Measurements from ENCODE around the gene SENP8. TPM values are rescaled to one million over a fixed set of nuclear protein-coding genes. Genes with fewer than 3 reads are reported as not detected.

SENP8 gene
- total RNA-seq, 2 experiments from 2014 or later: 0.69 to 4.6 TPM

DNA sequence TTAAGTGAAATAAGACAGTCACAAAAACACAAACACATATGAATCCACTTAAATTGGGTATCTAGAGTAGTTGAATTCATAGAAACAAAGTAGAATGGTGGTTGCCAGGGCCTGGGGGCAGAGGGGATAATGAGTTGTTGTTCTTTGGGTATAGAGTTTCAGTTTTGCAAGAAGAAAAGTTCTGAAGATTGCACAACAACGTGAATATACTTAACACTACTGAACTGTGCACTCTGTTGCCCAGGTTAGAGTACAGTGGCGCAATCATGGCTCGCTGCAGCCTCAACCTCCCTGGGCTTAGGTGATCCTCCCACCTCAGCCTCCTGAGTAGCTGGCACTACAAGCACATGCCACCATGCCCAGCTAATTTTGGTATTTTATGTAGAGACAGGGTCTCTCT is 64.5 kb downstream of the SENP8 start:
- no TSS peak for BruUV-seq (replicated peaks)
- no peak overlapping the region for H3K4me2 ChIP-seq (ENCODE audit: low read length)
- ChIA-PET CTCF (ENCODE audit: unreplicated experiment) (no interaction called here), POLR2A (no interaction called here)
- no peaks in the 10 kb centered on the region for H4K20me1 ChIP-seq (ENCODE audit: insufficient read depth, low read length)
- no peak for DNase-seq (ENCODE audit: low spot score)
- no peaks in the 10 kb centered on the region for H3K4me1 ChIP-seq (ENCODE audit: insufficient read depth, low read length, poor library complexity, severe bottlenecking)
- intact Hi-C loops (cut with micrococcal nuclease; ENCODE audit: unreplicated experiment): no loop called here
- no peaks in the 10 kb centered on the region for H3K79me2 ChIP-seq (ENCODE audit: insufficient read depth, low read depth, low read length)
- no peaks in the 10 kb centered on the region for H3K36me3 ChIP-seq (ENCODE audit: insufficient read depth, low read length)
- no peak overlapping the region for H3K27ac ChIP-seq (ENCODE audit: low read depth, low read length, poor library complexity, severe bottlenecking)
- TF ChIP-seq CTCF (conservative IDR thresholded peaks at IDR 0.05; ENCODE audit: low read length) (no peak), EZH2phosphoT487 (IDR thresholded peaks at IDR 0.05; ENCODE audit: borderline replicate concordance, low read depth, low read length) (no peak)
- no peak overlapping the region for H3K4me3 ChIP-seq (ENCODE audit: low read depth, low read length, poor library complexity, severe bottlenecking)
- no peaks in the 10 kb centered on the region for H3K9me2 ChIP-seq (ENCODE audit: insufficient read depth, low read length)
- H2AFZ ChIP-seq (ENCODE audit: low read length): no peak overlapping the region
- H3K9me3 ChIP-seq (ENCODE audit: low read length): no peaks in the 10 kb centered on the region

DNA sequence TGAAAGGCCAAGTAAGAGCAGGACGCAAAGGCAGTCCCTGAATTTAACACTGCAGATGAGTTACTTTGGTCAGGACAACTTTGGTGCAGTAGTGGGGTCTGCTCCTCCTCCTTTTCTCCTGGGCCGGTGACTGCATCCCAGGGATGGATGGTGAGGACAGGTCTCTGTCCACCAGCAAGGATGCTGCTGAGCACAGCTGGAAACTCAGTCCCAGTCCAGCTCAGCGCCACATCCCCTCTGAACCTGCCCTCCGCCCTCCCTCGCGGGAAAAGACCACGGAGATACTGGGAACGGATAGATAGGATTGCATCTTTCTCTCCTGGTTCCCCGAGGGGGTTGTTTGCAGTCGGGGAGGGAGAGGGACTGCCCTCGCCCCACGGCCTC is 65.6 kb downstream of the SENP8 start:
- ChIA-PET CTCF (ENCODE audit: unreplicated experiment) (no interaction called here), POLR2A (no interaction called here)
- no peak overlapping the region for H3K4me3 ChIP-seq (ENCODE audit: low read depth, low read length, poor library complexity, severe bottlenecking)
- H4K20me1 ChIP-seq (ENCODE audit: insufficient read depth, low read length): no peaks in the 10 kb centered on the region
- no peaks in the 10 kb centered on the region for H3K79me2 ChIP-seq (ENCODE audit: insufficient read depth, low read depth, low read length)
- no peak overlapping the region for H2AFZ ChIP-seq (ENCODE audit: low read length)
- H3K9me2 ChIP-seq (ENCODE audit: insufficient read depth, low read length): no peaks in the 10 kb centered on the region
- no peaks in the 10 kb centered on the region for H3K9me3 ChIP-seq (ENCODE audit: low read length)
- H3K27ac ChIP-seq (ENCODE audit: low read depth, low read length, poor library complexity, severe bottlenecking): no peak overlapping the region
- BruUV-seq (replicated peaks): no TSS peak
- TF ChIP-seq EZH2phosphoT487 (IDR thresholded peaks at IDR 0.05; ENCODE audit: borderline replicate concordance, low read depth, low read length): no peak
- no peak for TF ChIP-seq CTCF (conservative IDR thresholded peaks at IDR 0.05; ENCODE audit: low read length)
- H3K36me3 ChIP-seq (ENCODE audit: insufficient read depth, low read length): no peaks in the 10 kb centered on the region
- no peaks in the 10 kb centered on the region for H3K4me1 ChIP-seq (ENCODE audit: insufficient read depth, low read length, poor library complexity, severe bottlenecking)
- no peak overlapping the region for H3K4me2 ChIP-seq (ENCODE audit: low read length)
- no peak for DNase-seq (ENCODE audit: low spot score)
- intact Hi-C loops (cut with micrococcal nuclease; ENCODE audit: unreplicated experiment): no loop called here

- H3K9me3 ChIP-seq (ENCODE audit: low read length): no peaks in the 10 kb centered on the region
- H3K79me2 ChIP-seq (ENCODE audit: insufficient read depth, low read depth, low read length): no peaks in the 10 kb centered on the region
- no peaks in the 10 kb centered on the region for H4K20me1 ChIP-seq (ENCODE audit: insufficient read depth, low read length)
- H2AFZ ChIP-seq (ENCODE audit: low read length): no peak overlapping the region
- no peak overlapping the region for H3K4me2 ChIP-seq (ENCODE audit: low read length)
- intact Hi-C loops (cut with micrococcal nuclease; ENCODE audit: unreplicated experiment): no loop called here
- no peak overlapping the region for H3K4me3 ChIP-seq (ENCODE audit: low read depth, low read length, poor library complexity, severe bottlenecking)
- no peak for DNase-seq (ENCODE audit: low spot score)
- no peak for TF ChIP-seq EZH2phosphoT487 (IDR thresholded peaks at IDR 0.05; ENCODE audit: borderline replicate concordance, low read depth, low read length)
- no peak for TF ChIP-seq CTCF (conservative IDR thresholded peaks at IDR 0.05; ENCODE audit: low read length)
- H3K9me2 ChIP-seq (ENCODE audit: insufficient read depth, low read length): no peaks in the 10 kb centered on the region
- CTCF ChIA-PET (ENCODE audit: unreplicated experiment): no interaction called here
- POLR2A ChIA-PET: no interaction called here
- BruUV-seq (replicated peaks): no TSS peak
- H3K27ac ChIP-seq (ENCODE audit: low read depth, low read length, poor library complexity, severe bottlenecking): no peak overlapping the region
- H3K36me3 ChIP-seq (ENCODE audit: insufficient read depth, low read length): no peaks in the 10 kb centered on the region
- no peaks in the 10 kb centered on the region for H3K4me1 ChIP-seq (ENCODE audit: insufficient read depth, low read length, poor library complexity, severe bottlenecking)
Measured at GRCh38 chr15:72184165-72184811, 66.1 kb downstream of the SENP8 start.
